NCI-H1436 (cell line): ENCODE data around the gene HCRTR1.

Experiments used
- DNase-seq: peaks from one replicate; lab custom pipeline; 2025; lab: John Stamatoyannopoulos, UW

The HCRTR1 gene

DNA sequence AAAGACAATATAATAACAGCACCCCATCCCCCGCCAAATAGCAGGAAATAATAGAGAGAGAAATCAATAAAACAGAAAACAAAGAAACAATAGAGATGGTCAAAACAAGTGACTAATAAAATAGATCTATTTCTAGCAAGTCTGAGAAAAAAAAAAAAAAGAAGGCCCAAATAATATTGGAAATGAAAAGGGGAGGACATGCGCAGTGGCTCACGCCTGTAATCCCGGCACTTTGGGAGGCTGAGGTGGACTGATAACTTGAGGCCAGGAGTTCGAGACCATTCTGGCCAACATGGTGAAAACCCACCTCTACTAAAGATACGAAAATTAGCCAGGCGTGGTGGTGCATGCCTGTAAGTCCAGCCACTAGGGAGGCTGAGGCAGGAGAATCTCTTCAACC lies 18.5 kb upstream of the HCRTR1 start:
- no peak for DNase-seq

DNA sequence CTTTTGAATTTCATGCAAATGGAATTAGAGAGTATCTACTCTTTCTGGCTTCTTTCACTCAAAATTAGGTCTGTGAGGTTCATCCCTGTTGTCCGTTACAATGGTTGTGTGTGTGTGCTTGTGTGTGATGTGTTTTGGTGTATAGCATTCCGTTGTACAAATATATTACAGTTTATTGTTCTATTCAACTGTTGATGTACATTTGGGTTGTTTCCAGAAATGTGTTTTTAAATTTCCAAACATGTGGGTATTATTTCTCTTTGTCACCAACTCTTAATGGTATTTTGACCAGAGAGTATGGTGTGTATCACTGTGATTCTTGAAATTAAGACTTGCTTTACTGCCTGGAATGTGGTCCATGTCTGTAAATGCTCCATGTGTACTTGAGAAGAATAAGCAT lies 16.8 kb upstream of the HCRTR1 start:
- no peak for DNase-seq

DNA sequence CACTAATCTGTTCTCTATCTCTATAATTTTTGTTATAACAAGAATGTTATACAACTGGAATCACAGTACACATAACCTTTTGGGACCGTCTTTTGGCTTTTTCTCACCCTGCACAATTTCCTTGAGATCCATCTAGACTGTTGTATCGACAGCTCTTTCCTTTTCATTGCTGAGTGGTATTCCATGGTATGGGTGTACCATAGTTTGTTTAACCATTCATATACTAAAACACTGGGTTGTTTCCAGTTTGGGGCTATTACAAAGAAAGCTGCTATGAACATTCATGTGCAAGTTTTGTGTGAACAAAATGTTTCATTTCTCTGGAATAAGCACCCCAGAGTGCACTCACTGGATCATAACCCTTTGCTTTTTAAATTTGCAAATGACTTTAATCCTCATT lies 15.4 kb upstream of the HCRTR1 start:
- DNase-seq: no peak

DNA sequence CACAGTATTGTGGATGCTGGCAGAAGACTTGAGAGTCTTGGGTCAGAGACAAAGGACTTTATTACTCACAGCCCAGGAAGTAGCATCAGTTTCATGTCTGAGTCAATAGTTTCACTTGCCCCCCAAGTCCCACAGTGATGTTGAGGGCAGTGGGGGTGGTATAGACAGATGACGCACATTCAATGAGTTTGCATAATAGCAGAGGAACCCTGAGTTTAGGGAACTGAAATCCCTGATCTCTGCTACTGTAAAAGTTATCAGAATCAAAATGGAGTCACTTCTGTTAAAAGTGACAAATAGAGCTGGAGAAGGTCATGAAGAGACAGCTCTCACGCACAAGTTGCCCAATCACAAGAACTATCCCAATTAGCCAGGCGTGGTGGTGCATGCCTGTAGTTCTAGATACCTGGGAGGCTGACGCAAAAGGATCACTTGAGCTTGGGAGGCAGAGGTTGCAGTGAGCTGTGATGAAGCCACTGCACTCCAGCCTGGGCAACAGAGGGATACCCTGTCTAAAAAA lies 11.5 kb upstream of the HCRTR1 start:
- no peak for DNase-seq

DNA sequence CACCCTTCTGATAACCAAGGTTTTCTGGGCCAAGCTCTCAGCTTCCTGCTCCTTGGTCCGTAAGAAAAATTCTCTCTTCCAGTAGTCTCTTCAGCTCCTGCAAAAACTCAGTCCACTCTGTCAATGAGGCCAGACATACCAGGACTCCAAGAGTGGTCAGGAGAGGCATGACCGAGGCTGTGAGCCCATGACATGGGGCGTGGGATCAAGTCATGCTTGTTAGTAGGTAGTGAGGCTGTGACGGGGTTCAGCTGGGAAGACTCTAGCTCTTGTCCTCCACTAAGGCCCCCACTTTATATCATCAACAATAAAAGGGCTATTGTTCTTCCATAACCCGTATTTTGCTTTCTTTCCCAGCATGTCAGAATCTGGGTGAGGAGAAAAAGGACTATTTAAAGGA lies 10.1 kb upstream of the HCRTR1 start:
- DNase-seq: no peak

DNA sequence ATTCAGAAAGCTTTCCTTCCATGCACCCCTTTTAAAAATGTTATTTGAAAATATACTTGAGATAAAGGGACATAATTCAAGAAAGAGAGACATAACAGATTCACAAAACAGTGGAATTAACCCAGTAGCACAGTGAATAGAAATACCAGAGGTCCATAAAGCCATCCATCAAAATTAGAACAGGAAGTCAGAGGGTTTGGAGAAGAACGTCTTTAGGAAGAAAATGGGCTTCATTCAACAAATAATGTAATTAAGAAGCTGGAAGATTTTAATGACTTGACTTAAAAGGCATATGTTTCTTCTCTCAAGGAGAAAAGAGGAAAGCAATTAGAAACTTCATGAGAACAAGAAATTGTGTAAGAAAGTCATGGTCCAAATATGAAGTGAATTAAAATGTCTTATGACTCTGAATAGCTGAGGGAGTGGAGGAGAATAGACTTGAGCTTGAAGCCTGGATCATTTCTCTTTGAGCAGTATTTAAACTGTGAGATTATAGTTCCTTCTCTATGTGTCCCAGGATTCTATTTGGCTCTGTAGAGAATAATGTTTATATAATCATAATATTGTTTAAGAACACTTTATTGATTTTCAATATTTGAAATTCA lies 7.9 kb upstream of the HCRTR1 start:
- DNase-seq: no peak

DNA sequence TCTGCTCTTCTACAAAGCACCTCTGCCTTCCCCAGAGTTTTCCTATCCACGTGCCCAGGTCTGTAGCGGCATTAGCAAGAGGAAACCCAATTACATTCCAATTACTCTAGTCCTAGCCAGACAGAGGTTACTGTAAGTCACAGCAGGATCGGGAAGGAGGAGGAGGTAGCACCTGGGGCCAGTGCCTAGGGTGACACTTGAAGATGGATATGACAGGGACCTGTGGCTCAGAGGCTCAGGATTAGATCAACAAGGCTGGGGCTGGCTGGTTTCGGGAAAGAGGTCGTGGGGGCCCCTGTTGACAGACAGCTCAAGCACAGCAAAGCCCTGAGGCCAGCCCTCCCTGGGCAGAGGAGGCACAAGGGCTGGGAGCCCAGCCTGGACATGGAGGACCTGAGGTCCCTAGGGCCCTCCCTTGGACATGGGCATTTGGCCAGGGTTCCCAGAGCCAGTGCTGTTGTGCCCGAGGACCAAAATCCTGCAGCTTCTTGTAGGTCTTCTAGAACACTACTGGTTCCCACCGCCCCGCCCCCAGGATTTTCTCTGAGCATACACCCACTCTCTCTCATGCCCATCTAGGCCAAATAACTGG lies 3.0 kb upstream of the HCRTR1 start:
- DNase-seq: no peak

DNA sequence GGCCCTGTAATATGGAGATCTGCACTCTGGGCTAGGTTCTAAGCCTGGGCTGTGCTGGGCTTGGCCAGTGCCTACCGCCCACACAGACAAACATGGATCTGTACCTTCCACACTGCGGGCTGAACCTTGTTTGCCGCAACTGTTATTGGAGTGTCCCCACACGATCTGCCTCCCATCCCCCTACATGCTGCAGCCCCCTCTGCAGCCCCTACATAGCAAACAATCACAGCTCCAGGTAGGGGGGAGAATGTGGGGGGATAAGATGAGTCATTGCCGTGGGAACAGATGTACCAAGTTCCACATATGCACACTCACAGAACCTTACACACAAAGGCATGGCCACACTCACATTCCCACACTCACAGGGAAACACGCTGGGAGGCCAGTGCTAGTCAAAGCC lies 2.1 kb upstream of the HCRTR1 start:
- DNase-seq: no peak

DNA sequence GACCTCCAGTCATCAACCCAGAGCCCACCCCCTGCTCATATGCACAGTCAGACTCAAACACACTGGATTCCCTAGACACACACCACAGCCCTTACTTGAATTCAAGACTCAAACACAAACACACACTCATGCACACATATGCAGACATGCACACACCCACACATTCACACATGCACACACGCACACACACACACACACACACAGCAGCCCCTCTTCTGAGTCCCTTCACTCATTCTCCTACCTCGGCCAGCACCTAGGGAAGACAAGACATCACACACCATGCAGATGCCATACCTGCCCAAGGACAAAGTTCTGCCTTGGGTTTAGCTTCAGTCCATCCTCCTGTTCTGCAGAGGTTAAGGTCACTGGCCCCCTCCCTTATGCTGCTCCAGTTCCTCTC lies 1.6 kb upstream of the HCRTR1 start:
- no peak for DNase-seq

DNA sequence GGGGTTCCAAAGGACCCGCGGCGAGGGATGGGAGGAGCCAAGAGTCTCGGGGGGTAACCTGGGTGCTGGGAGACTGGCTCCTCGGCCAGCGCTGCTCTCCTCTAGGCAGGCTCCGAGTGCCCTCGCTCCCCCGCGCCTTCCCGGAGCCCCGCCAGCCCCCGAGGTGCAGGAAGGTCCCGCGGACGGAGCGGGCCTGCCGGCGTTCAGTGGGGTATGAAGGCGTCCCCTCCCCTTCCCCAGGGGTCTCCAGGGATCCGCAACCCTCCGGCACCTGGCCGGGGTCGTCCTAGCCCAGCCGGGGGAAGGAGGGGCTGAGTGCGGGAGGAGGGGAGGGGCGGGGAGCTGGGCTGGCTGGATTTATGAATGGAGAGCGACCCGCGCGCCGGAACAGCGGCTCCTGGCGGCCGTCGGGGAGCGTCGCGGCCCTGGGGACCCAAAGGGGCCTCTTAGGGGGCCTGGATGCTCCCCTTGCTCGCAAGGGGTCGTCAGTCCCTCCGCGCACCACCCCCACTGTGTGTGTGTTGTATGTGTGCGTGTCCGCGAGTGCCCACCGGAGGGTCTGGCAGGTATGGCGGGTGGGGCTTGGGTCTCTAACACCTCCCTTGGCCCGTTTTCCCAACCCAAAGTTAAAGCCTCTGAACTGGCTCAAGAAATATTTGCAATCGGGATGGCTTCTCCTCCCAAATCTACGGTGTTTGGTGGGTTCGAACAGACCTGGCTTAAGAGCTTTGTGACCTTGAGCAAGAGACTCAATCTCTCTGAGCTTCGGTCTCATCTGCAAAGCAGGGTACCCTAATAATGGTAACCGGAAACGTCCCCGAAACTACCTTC lies 642 bp downstream of the HCRTR1 start:
- peak; percentile 28 for DNase-seq

DNA sequence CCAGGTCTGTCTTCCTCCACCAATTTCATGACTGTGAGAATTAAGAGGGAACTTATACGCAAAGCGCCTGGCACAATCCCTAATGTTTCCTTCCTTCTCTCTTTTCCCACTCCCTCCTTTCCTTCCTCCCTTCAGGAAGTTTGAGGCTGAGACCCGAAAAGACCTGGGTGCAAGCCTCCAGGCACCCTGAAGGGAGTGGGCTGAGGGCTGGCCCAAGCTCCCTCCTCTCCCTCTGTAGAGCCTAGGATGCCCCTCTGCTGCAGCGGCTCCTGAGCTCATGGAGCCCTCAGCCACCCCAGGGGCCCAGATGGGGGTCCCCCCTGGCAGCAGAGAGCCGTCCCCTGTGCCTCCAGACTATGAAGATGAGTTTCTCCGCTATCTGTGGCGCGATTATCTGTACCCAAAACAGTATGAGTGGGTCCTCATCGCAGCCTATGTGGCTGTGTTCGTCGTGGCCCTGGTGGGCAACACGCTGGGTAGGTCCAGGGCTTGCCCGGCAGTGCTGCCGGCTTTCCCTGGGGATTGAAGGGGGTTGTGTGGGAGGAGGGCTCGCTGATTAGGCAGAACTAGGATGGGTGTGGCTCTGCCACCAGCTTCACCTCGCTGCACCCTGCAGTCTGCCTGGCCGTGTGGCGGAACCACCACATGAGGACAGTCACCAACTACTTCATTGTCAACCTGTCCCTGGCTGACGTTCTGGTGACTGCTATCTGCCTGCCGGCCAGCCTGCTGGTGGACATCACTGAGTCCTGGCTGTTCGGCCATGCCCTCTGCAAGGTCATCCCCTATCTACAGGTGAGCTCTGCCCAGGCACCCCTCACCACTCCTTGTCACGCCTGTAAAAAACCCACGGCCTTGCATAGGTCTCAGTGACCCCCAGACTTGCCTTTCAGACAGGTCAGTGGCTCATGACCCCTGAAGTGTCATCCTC lies 1.7 kb downstream of the HCRTR1 start:
- no peak for DNase-seq

DNA sequence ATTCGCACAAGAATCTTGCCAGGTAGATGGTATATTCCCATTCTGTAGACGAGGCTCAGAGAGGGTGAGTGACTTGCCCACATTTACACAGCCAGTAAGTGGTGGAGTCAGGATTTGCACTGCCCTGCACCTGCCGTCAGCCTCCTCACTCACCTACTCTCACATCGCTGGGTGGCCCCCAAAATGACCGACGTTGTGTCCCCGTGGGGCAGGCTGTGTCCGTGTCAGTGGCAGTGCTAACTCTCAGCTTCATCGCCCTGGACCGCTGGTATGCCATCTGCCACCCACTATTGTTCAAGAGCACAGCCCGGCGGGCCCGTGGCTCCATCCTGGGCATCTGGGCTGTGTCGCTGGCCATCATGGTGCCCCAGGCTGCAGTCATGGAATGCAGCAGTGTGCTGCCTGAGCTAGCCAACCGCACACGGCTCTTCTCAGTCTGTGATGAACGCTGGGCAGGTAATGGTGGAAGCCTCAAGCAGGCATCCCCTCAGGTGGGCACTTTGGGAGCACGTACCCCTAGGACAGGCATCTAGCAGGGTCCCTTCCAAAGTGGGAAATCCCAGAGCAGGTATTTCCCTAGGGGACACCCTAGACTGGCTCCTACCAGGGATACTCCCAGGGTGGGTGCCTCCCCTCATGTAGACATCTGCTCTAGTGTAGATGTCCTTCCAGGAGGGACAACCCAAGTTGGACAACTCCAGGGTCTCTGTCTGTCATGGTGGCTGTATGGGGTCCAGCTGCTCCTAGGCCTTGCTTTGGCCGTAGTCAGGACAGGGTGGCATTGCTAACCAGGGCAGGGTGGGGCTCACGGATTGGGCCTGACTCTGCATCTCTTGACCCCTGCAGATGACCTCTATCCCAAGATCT lies 3.4 kb downstream of the HCRTR1 start:
- no peak for DNase-seq

DNA sequence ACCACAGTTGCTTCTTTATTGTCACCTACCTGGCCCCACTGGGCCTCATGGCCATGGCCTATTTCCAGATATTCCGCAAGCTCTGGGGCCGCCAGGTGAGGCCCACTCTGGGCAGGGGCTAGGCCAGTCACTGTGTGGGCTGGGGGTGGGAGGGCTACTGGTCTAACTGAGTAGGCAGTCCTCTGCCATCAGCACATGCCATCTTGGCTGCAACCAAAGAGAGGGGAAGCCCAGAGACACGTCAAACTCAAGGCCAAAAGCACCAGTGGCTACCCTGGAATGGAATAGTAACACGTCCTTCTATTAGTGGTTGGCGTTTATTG lies 4.0 kb downstream of the HCRTR1 start:
- no peak for DNase-seq

DNA sequence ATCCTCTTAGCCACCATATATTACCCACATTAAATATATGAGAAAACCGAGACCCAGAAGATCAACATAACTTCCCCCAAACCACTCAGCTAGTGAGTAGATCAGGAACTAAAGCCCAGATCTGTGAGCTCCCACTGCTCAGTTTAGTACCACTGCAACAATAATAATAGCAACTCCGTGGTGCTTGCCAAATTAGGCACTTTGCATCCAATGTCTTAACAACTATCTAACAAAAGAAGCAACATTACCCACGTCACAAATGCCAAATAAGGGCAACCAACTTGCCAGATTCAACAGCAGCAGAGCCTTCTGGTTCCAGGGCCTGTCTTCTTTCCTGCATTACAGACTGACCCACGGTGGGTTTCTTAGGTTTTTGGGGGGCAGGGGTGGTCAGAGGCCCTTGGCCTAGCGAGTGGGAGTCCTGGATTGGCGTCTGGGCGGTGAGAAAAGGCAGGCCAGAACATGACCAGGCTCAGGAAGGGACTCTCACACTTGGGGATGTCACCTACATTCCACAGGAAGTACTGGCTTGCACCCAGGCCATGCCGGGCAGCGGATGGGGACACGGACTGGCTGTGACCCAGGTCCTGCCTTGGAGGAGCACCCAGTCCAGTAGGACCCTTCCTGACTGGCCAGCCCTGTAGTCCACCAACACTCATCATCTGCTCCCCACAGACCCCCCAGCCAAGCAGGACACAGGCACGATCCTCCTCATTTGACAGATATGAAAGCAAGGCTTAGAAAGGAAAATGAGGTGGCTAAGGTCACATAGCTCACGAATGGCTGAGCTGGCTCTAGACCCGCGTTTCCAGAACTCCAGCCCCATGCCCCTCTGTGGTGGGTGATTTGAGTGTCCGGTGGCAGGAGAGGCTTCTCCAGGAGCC lies 4.6 kb downstream of the HCRTR1 start:
- DNase-seq: no peak

DNA sequence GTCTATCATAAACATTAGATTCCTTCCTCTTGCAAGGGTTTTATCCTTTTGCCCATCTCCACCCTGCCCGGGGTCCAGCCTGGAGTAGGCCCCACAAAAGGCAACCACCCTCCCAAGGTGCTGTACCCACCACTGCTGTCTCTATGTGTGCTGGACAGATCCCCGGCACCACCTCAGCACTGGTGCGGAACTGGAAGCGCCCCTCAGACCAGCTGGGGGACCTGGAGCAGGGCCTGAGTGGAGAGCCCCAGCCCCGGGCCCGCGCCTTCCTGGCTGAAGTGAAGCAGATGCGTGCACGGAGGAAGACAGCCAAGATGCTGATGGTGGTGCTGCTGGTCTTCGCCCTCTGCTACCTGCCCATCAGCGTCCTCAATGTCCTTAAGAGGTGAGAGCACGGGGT lies 5.9 kb downstream of the HCRTR1 start:
- no peak for DNase-seq

DNA sequence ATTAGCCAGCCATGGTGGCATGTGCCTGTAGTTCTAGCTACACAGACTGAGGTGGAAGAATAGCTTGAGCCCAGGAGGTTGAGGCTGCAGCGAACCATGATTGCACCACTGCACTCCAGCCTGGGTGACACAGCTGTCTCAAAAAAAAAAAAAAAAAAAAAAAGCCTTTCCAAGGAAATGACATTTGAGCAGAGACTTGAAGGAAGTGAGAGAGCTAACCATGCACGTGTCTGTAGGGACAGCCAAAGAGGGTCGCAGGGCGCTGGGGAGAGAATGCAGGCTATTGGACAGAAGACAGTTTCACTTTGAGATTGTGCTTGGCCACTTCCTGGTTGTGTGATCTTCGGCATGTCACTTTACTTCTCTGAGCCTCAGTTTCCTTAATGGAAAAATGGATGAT lies 6.8 kb downstream of the HCRTR1 start:
- DNase-seq: no peak

DNA sequence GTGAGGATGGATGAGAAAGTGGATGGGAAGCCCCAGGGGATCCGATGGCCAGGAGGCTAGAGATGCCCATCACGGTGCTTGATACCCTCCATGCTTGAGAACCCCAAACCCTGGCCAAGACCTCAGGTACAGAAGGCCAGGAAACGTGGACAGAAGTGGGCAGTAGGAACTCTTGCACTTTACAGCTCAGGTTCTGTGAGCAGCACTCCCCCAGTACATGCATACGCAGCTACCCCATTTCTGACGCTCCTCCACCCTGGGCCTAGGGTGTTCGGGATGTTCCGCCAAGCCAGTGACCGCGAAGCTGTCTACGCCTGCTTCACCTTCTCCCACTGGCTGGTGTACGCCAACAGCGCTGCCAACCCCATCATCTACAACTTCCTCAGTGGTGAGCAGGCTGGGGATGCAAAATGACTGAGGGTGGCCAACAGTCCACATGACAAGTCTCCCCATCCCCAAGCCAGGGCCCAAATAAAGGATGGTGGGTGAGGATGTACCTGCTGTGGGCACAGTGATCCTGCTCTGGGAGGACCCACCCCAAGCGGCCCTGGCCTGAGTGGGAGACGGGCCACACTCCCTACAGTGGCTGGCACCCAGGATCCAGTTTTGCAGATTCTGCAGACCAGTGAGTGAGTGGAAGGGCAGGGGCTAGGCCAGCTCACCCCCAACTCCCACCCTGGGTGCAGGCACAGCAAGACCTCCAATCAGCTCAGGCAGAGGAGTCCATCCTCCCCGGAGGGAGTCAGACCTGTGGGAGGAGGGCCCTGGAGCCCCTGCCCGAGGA lies 7.4 kb downstream of the HCRTR1 start:
- DNase-seq: no peak

DNA sequence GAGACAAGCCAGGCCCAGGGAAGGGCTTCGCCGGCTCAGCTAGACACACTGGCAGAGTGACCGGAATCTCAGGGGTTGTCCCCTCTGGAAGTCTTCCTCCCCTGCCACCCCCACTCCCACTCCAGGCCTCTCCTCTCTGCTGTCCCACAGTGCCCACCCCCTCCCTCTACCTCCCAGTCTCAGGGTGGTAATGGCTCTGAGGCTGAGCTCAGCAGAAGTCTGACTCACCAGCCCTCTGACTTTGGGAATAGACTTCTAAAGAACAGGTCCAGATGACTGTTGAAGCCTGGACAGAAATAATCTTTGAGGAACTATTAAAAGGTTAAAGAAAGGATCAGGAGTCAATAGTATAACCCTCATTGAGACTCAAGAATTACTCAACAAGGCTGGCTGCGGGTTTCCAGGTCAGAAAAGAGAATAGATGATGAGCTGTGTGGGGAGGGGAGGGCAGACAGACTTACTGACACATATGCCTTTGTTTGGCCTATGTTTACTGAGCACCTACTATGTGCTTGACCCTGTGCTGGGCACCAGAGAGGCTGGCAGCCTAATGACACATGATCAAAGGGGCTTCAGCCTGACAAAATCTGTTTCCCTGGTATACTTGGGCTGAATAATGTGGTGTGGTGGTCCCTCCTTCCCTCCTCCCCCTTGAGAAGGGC lies 8.2 kb downstream of the HCRTR1 start:
- DNase-seq: no peak
